Kidney epithelial cell (primary cell): Measurements from ENCODE around the gene PRKCB. TPM values are rescaled to one million over a fixed set of nuclear protein-coding genes. Genes with fewer than 3 reads are reported as not detected.

Experiments
- DNase-seq: peaks from one replicate; pipeline ENCODE4 v3.0.0-alpha.2; 2010; ENCODE audit warnings: low read depth
- H3K27me3 ChIP-seq: 2 replicates; pipeline ENCODE4 v1.6.0; 2011; ENCODE audit warnings: low read length; ENCODE audit not compliant: control insufficient read depth, insufficient read depth
- H3K36me3 ChIP-seq: 2 replicates; pipeline ENCODE4 v1.5.1; 2011; ENCODE audit warnings: low read length; ENCODE audit not compliant: control insufficient read depth, insufficient read depth
- H3K4me3 ChIP-seq: 2 replicates; pipeline ENCODE4 v1.5.1; 2011; ENCODE audit warnings: low read depth, mild to moderate bottlenecking, control low read depth, low read length
- CTCF ChIP-seq: IDR thresholded peaks from 2 replicates; pipeline ENCODE4 v1.5.1; 2011; ENCODE audit warnings: mild to moderate bottlenecking, moderate library complexity, low read length, control low read depth, inconsistent platforms; ENCODE audit not compliant: insufficient read depth, poor library complexity, severe bottlenecking
- total RNA-seq: library from RNA; depleted of rRNA; stranded (reverse); fragments of >200 nt; gene quantifications from 2 replicates; pipeline ENCODE4 v1.2.3, GENCODE V29; 2015

The PRKCB gene
- total RNA-seq, 1 donor from 2014 or later: 7.1 TPM

- TF ChIP-seq CTCF: no peak
- no peak overlapping the region for H3K4me3 ChIP-seq
- no peaks in the 10 kb centered on the region for H3K36me3 ChIP-seq
- no peaks in the 10 kb centered on the region for H3K27me3 ChIP-seq
- no peak for DNase-seq
These were observed 121.5 kb downstream of the PRKCB start for GRCh38 chr16:23957287-23957686.

- no peak for DNase-seq
- TF ChIP-seq CTCF: no peak
- no peak overlapping the region for H3K4me3 ChIP-seq
These were observed 123.4 kb downstream of the PRKCB start for GRCh38 chr16:23959072-23959751.

GRCh38 chr16:23959752-23960072 is 123.9 kb downstream of the PRKCB start:
- no peak for TF ChIP-seq CTCF
- no peaks in the 10 kb centered on the region for H3K27me3 ChIP-seq
- no peak overlapping the region for H3K4me3 ChIP-seq
- H3K36me3 ChIP-seq: no peaks in the 10 kb centered on the region
- DNase-seq: no peak

More at GRCh38 chr16:23959072-23959751, 123.4 kb downstream of the PRKCB start:
- no peaks in the 10 kb centered on the region for H3K36me3 ChIP-seq
- H3K27me3 ChIP-seq: no peaks in the 10 kb centered on the region

GRCh38 chr16:23960081-23960885 is 124.5 kb downstream of the PRKCB start:
- Histone ChIP-seq H3K4me3 (no peak overlapping the region), H3K27me3 (no peaks in the 10 kb centered on the region), H3K36me3 (no peaks in the 10 kb centered on the region)
- no peak for TF ChIP-seq CTCF
- DNase-seq: no peak

GRCh38 chr16:23962001-23962400 is 126.2 kb downstream of the PRKCB start:
- DNase-seq: no peak
- Histone ChIP-seq H3K36me3 (no peaks in the 10 kb centered on the region), H3K4me3 (no peak overlapping the region), H3K27me3 (no peaks in the 10 kb centered on the region)
- TF ChIP-seq CTCF: no peak
